VCaP (cell line): ENCODE results near the gene ZSCAN9.

ENCODE experiments used
- H3K27ac ChIP-seq: fragments of 450-650 bp; 2 replicates; pipeline ENCODE4 v1.5.1; 2017
- TF ChIP-seq, protein P1 (sequence below): fragments of 450-650 bp; conservative IDR thresholded peaks from 2 replicates; pipeline ENCODE4 v1.5.1; 2017; ENCODE audit warnings: mild to moderate bottlenecking, moderate library complexity

ZSCAN9 gene

DNA sequence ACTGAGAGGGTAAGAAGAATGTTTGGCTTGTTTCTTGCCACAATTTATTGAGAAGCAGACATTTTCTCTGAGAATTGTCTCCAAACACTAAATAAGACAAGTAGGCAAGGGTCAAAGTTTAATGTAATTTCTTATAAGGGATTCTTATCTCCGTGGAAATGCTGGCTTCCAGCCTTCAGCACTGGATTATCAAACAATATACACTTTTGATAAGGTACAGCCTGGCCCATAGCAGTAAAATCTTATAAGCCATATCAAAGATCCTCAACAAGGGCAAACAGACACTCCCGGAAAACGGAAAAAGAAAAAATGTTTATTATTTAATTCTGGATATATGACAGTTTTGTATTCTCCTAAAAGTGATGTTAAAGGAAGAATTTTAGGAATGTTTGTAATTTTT is 18.5 kb upstream of the ZSCAN9 start:
- TF ChIP-seq, protein P1, sequence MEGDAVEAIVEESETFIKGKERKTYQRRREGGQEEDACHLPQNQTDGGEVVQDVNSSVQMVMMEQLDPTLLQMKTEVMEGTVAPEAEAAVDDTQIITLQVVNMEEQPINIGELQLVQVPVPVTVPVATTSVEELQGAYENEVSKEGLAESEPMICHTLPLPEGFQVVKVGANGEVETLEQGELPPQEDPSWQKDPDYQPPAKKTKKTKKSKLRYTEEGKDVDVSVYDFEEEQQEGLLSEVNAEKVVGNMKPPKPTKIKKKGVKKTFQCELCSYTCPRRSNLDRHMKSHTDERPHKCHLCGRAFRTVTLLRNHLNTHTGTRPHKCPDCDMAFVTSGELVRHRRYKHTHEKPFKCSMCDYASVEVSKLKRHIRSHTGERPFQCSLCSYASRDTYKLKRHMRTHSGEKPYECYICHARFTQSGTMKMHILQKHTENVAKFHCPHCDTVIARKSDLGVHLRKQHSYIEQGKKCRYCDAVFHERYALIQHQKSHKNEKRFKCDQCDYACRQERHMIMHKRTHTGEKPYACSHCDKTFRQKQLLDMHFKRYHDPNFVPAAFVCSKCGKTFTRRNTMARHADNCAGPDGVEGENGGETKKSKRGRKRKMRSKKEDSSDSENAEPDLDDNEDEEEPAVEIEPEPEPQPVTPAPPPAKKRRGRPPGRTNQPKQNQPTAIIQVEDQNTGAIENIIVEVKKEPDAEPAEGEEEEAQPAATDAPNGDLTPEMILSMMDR = no peak
- peak overlapping the region; percentile 32 for H3K27ac ChIP-seq

DNA sequence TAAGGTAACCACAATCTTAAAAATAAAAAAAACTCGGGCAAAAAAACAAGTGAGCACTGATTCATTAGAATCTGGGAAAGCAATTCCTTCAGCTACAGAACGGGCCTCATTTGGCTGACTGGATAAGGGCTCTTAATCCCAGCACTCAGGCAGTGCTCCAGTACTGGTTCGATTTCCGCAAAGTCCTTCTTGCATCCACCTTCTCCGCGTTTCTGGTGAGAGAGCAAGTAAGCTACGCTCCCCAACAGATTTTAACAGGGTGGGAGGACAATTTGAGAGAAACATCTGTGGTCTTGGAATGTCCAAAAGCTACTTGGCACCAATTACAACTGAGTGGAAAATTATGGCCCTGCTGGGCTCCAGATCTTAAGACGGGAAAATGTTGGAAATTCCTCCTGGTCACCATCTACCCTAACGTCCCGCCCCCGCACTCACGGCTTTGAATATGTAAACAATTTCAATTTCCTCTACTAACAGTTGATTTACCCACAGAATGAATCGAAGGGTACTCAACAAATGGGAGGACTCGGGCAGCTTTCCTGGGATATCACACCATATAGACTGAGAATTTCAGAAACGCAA is 18.1 kb upstream of the ZSCAN9 start:
- TF ChIP-seq, protein P1 = no peak
- peak overlapping the region; percentile 32 for H3K27ac ChIP-seq

DNA sequence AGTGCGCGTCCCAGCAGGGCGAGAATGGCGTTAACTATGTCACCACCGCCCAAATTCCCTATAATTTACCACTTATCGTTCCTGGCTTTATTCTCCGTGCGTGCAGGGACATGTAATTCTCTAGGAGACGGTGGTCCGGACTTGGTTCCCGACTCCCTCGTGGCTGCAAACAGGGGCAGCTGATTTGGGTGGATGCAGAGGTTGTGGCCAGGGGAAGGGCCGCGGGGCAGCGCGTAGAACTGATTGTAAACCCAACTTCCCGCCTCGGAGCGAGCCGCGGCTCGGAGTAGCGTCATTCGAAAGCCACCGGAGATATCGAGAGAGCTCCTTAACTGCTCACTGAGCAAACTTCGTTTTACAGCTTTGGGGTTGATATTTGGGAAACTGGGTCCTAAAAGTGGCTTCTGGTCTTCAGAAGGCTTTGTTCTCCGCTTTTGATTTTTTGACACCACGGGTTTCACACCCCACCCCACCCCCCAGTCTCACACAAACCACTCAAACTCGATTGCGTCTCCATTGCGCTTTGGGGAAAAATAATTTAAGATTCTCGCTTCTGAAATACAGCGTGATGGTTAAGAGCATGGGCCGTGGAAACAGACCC is 17.5 kb upstream of the ZSCAN9 start:
- TF ChIP-seq, protein P1 = no peak
- H3K27ac ChIP-seq = peak overlapping the region; percentile 32; the same call in 1 of the 2 replicates

DNA sequence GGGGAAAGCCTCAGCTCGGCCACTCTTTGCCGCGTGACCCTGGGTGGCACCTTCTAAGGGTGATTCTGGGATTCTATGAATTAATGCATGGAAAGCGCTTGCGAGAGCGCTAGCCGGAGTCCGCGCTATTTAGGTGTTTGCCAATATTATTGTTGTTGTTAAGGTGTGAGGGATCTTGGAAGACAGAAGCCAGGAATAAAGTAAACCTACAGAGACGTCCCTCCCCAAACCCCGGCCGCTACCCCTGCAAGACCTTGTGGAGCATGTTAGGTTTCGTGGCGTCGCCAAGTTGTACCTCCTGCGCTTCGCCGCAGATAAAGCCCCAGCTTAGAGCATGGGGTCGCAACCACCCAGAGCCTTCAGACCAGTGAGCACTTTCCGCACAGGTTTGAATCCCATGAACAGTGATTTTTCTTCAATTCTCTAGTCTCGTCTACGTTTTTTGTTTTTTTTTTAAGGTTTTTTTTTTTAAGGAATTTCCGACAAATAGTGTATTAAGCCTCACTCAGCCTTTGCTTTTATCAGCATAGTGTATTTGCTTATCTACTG is 16.9 kb upstream of the ZSCAN9 start:
- TF ChIP-seq, protein P1 = no peak
- no peak overlapping the region for H3K27ac ChIP-seq

DNA sequence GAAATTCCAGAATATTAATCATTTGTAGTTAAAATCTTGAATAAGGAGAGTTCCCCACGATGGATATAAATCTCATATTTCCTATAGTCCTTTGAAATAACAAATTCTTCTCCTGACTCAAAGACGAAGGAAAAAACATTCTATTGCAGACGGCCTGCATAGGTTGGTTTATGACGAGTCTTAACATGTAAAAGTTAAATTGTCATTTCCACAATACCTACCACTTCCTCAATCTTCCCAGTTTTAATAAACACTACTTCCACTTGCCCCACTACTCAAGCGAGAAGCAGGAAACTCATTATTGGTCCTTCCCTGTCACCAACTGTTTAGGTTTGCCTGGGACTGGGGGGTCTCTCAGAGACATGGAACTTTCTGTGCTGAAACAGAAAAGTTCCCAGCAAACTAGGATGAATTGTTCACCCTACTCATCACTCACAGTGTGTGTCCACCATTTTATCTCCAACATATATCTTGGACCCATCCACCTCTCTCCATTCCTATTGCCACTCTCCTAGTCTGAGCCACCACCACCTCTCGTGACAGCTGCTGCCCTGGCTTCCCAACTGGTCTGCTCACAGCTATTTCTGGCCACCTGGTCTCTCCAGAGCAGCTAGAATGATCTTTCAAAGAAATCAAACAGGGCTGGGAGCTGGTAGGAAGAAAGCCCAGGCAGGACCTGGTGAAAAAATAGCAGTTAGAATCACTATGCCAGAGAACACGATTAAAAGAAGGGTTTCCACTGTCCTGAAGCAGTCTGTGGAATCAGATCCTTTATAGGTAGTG is 15.1 kb upstream of the ZSCAN9 start:
- TF ChIP-seq, protein P1 = no peak
- H3K27ac ChIP-seq = no peak overlapping the region

DNA sequence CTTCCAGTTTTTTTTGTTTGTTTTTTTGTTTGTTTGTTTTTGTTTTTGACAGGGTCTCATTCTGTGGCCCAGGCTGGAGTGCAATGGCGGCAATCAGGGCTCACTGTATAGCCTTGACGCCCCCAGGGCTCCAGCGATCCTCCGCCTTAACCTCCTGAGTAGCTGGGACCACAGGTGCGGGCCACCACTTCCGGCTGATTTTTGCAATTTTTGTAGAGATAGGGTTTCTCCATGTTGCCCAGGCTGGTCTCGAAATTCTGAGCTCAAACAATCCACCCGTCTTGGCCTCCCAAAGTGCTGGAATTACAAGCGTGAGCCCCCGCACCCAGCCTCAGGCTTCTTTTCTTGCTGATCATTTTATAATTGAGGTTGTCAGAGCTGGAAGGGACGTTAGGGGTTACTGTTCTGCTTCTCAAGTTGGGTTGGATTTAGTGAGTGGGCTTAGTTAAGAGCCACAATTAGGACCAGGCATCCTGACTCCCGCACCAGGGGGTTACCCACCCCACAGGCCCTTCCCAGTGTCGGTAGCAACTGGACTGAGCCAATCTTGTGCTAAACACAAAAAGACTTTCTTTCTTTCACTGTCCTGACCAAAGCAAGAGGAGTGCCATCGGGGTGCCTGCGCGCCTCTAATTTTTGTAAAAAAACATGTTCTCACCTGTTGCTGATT is 13.1 kb upstream of the ZSCAN9 start:
- TF ChIP-seq, protein P1 = no peak
- peak overlapping the region; percentile 58 for H3K27ac ChIP-seq
